ENCODE data around the gene KRTAP5-11.
"Not testable (repeated sequence)": the region's sequence is repeated elsewhere in the genome, so short reads cannot be mapped to it uniquely, and the experiment has no call there.

Gene KRTAP5-11, protein sequence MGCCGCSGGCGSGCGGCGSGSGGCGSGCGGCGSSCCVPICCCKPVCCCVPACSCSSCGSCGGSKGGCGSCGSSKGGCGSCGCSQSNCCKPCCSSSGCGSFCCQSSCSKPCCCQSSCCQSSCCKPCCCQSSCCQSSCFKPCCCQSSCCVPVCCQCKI

DNA sequence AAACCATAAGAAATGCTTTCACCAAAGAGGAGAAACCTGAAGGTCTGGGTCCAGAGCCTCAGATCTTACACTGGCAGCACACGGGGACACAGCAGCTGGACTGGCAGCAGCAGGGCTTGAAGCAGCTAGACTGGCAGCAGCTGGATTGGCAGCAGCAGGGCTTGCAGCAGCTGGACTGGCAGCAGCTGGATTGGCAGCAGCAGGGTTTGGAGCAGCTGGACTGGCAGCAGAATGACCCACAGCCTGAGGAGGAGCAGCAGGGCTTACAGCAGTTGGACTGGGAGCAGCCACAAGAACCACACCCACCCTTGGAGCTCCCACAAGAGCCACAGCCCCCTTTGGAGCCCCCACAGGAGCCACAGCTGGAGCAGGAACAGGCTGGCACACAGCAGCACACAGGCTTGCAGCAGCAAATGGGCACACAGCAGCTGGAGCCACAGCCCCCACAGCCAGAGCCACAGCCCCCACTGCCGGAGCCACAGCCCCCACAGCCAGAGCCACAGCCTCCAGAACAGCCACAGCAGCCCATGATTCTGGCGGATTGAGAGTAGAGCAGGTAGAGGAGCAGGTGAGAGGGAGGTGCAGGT, at the start of gene KRTAP5-11:
Gene KRTAP5-11 (minus strand): TSS at position 567 of the 587 bp plus-strand sequence. CDS start 38 bp downstream, at position 529.
- in situ Hi-C loops (cut with MboI; ENCODE audit: low sequenced_read_pairs) = no loop called here

DNA sequence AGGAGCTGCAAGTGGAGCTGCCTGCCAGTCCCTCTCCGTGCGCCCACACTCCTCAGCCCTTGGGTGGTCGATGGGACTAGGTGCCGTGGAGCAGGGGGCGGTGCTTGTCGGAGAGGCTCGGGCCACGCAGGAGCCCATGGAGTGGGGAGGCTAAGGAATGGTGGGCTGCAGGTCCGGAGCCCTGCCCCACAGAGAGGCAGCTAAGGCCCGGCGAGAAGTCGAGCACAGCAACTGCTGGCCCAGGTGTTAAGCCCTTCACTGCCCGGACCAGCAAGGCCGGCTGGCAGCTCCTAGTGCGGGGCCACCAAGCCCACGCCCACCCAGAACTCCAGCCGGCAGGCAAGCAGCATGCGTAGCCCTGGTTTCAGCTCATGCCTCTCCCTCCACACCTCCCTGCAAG, 48.9 kb upstream of the KRTAP5-11 start:
- in situ Hi-C loops (cut with MboI; ENCODE audit: low sequenced_read_pairs) = not testable (repeated sequence)

DNA sequence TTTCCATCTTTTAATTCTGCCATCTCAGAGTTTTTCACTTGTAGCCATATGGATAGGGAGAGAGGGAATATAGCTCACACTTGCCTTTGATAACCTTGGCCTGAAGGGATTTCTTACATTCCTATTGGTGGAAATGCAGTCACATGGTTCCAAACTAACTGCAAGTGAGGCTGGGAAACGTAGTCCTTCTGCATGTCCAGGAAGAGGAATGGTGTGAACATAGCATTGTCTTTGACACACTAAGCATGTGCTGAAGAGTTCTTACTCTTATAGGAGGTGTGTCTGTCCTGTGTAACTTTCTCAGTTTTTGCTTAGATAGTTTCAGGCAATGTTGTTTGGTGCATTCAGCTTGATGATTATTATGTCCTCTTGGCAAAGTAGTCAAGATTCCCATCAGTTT, 47.4 kb upstream of the KRTAP5-11 start:
- in situ Hi-C loops (cut with MboI; ENCODE audit: low sequenced_read_pairs) = not testable (repeated sequence)

DNA sequence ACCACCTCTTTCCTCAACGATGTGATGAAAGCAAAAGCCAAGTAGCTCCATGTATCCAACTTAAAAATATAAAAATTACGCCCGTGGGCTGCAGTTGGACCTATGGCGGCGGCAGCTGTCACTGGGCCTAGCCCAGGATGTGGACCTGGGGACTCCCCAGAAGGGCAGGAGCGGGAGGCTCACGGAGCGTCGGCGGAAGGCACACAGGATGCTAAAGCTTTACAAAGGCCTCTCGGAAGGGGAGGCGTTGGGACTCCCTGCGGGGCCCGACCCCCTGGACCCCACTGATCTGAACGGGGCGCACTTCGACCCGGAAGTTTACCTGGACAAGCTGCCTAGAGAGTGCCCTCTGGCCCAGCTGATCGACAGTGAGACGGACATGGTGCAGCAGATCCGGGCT, 46.3 kb upstream of the KRTAP5-11 start:
- in situ Hi-C loops (cut with MboI; ENCODE audit: low sequenced_read_pairs) = not testable (repeated sequence)

DNA sequence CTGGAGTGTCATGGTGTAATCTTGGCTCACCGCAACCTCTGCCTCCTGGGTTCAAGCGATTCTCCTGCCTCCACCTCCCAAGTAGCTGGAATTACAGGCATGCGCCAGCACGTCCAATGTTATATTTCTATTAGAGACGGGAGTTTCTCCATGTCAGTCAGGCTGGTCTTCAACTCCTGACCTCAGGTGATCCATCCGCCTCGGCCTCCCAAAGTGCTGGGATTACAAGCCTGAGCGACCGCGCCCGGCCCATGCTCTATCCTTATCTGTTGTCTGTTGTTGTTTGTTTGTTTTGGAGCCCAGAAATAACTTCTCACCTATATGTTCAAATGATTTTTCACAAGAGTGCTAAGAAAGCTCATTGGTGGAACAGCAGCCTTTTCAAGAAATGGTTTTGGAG, 40.6 kb upstream of the KRTAP5-11 start:
- in situ Hi-C loops (cut with MboI; ENCODE audit: low sequenced_read_pairs) = loop anchor here (25.0 kb wide), 1 partner anchor 114 kb away; no protein-coding TSS in a partner anchor

DNA sequence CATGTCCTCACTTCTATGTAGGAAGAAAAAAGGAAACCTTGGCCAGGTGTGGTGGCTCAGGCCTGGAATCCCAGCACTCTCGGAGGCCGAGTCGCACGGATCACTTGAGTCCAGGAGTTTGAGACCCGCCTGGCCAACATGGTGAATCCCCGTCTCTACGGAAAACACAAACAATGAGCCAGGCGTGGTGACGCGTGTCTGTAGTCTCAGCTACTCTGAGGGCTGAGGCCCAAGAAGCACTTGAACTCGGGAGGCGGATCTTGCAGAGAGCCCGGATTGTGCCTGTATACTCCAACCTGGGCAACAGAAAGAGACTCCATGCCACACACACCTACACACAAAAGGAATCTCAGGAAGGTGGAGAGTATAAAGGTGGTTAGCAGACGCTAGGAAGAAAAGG, 39.9 kb upstream of the KRTAP5-11 start:
- in situ Hi-C loops (cut with MboI; ENCODE audit: low sequenced_read_pairs) = loop anchor here (25.0 kb wide), 1 partner anchor 115 kb away; no protein-coding TSS in a partner anchor

DNA sequence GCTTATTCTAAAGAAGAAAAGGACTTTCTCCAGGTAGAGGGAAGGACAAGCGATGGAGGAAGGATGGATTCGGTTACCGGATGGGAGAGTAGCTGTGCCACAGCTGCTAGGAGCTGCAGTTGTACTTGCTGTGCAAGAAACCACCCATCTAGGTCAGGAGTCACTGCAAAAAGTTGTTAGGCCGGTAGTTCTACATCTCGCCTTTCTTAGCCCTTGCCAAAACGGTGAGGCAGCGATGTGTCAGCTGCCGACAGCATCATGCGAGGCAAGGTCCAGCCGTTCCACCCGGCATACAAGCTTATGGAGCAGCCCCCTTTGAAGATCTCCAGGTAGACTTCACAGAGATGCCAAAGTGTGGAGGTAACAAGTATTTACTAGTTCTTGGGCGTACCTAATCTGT, 32.3 kb upstream of the KRTAP5-11 start:
- in situ Hi-C loops (cut with MboI; ENCODE audit: low sequenced_read_pairs) = loop anchor here (25.0 kb wide), 1 partner anchor 122 kb away; no protein-coding TSS in a partner anchor

DNA sequence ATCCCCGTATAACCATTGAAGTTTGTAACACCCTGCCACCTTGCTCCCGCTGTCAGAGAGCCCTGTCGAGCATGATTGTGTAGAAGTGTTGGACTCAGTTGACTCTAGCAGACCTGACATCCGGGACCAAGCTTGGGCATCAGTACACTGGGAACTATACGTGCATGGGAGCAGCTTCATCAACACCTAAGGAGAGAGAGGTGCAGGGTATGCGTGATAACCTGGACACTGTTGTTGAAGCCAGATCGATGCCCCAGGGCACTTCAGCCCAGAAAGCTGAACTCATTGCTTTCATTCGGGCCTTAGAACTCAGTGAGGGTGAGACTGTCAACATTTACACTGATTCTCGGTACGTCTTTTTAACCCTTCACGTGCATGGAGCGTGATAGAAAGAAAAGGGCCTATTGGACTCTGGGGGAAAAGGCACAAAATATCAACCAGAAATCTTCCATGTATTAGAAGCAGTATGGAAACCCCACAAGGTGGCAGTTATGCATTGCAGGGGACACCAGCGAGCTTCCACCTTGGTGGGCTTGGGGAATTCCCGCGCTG, 31.8 kb upstream of the KRTAP5-11 start:
- in situ Hi-C loops (cut with MboI; ENCODE audit: low sequenced_read_pairs) = loop anchor here (25.0 kb wide), 1 partner anchor 123 kb away; no protein-coding TSS in a partner anchor

DNA sequence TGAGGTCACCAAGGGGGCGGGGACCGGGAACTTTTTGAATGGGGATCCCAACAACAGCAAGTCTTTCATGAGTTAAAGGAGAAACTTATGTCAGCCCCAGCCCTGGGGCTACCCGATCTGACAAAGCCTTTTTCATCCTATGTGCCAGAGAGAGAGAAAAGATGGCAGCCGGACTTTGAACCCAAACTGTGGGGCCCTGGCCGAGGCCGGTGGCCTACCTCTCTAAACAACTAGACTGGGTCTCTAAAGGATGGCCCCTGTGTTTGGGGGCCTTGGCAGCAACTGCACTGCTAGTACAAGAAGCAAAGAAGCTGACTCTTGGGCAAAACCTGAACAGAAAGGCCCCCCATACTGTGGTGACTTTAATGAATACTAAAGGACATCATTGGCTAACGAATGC, 31.3 kb upstream of the KRTAP5-11 start:
- in situ Hi-C loops (cut with MboI; ENCODE audit: low sequenced_read_pairs) = loop anchor here (25.0 kb wide), 1 partner anchor 123 kb away; no protein-coding TSS in a partner anchor

DNA sequence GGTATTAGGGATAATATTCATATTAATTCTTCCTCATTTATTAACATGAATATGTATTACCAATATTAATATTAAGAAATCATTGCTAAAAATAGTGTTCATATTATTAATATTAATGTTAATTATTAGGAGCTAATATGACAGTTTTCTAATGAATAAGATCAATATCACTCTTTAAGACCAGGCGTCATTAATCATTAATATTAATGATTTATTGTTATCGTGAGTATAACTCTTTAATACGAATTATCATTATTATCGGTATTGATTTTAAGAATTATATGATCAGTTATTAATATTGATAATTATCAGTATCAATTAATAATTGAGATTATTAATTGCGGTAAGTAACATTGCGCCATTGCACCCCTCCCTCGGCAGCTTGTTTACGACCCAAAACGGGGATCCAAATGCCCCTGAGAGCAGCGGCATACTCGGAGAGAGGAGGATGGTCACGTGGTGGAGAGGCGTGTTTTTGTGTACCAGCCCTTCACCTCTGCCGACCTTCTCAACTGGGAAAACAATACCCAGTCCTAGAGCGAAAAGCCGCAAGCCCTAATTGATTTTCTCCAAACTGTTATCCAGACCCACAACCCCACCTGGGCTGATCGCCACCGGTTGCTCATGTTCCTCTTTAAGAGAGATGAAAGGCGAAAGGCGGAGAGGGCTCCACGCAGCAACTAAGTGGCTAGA, 28.7 kb upstream of the KRTAP5-11 start:
- in situ Hi-C loops (cut with MboI; ENCODE audit: low sequenced_read_pairs) = loop anchor here (25.0 kb wide), 1 partner anchor 126 kb away; no protein-coding TSS in a partner anchor

DNA sequence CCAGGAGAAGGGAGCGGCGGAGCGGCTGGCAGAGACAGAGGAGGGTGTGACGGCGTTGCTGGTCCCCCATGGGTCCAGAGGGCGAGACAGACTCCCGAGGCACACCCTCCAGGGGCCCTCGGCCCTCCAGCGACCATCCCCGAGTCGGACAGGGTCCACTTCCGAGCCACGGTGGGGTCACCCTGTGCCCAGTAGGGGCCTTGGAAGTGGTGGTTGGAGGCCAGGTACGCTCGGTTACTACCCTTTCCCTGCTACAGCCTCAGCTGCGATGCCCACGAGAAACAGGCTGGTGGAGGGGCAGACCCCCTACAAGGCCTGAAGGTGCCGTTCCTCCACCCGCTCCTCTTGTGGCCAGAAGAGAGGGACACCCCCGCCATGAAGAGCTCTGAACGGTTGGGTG, 25.6 kb upstream of the KRTAP5-11 start:
- in situ Hi-C loops (cut with MboI; ENCODE audit: low sequenced_read_pairs) = loop anchor here (25.0 kb wide), 1 partner anchor 129 kb away; no protein-coding TSS in a partner anchor

DNA sequence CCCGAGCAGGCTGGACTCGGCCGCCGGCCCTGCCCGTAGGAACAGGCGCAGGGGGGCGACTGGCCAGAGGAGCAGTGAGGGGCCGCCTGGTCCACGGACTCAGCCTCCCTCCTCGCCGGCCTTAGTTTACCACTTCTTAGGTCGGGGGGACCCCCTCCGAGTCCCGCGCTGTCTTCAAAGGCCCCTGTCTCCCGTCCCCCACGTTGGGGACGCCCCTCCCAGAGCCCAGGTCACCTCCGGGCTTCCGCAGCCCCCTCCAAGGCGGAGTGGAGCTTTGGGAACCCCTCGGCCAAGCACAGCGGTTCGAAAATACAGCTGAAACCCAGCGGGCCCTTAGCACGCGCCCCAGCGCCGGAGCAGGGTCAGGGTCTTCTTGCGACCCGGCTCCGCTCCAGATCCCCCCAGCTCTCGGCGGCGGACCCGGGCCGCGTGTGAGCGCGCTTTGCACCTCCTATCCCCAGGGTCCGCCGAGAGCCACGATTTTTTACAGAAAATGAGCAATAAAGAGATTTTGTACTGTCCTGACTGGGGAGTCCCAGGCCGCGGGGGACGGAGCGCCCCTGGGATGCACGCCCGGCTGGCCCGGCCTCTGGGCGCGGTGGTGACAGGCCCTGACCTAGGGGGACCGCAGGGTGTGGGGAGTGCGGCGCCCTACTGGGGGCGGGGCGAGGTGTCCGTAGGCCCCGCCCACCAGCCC, 25.0 kb upstream of the KRTAP5-11 start:
- in situ Hi-C loops (cut with MboI; ENCODE audit: low sequenced_read_pairs) = loop anchor here (25.0 kb wide), 1 partner anchor 130 kb away; no protein-coding TSS in a partner anchor

DNA sequence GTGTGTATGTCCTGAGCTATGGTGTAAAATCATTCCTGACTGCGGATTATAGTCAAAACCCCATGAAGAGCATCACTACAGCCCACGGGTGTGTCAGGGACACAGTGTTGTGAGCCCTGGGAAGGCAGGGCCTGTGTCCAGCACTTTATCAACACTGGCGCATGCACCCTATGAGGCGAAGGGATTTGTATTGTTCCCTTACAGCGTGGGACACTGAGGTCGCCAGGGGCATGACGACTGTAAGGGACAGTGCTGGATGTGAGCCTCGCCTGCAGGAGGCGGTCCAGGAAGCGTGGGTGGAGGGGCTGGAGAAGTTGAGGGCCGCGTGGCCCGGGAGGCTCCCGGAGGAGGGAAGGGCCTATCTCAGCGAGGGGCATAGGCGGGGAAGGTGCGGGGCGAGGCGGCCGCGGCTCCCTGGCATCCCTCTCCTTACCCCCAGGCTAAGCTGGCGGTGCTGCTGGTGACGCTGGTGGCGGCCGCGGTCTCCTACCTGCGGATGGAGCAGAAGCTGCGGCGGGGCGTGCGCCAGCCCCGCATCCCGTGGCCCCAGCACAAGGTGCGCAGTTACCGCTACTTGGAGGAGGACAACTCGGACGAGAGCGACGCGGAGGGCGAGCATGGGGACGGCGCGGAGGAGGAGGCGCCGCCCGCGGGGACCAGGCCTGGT, 24.3 kb upstream of the KRTAP5-11 start:
- in situ Hi-C loops (cut with MboI; ENCODE audit: low sequenced_read_pairs) = loop anchor here (25.0 kb wide), 1 partner anchor 130 kb away; no protein-coding TSS in a partner anchor

DNA sequence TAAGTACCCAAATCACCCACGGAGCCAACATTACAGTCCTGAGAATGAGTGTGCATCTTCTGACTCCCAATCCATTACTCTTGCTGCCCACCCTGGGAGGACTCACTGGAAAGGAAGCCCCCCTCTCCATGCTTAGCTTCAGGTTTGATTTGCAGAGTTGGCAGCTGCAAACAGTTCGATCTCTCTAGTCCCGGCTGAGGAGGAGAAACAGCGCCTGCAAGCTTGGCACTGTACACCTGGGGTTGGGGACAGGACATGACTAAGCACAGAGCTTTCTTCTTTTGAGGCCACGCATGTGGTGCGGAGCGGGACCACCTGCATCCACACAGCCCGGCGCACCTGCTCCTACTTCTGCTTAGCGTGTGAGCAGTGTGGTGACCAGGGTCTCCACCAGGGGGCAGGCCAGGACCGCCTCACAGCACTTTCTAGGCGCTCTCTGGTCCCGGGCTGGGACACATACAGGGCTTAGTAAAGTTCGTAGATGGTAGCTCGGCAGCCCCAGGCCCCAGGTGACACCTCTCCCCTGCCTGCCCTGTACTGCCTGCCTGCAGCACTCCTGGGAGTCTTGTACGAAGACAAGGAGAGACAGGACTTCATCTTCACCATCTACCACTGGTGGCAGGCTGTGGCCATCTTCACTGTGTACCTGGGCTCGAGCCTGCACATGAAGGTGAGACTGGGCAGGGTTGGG, 22.3 kb upstream of the KRTAP5-11 start:
- in situ Hi-C loops (cut with MboI; ENCODE audit: low sequenced_read_pairs) = loop anchor here (25.0 kb wide), 1 partner anchor 132 kb away; no protein-coding TSS in a partner anchor

DNA sequence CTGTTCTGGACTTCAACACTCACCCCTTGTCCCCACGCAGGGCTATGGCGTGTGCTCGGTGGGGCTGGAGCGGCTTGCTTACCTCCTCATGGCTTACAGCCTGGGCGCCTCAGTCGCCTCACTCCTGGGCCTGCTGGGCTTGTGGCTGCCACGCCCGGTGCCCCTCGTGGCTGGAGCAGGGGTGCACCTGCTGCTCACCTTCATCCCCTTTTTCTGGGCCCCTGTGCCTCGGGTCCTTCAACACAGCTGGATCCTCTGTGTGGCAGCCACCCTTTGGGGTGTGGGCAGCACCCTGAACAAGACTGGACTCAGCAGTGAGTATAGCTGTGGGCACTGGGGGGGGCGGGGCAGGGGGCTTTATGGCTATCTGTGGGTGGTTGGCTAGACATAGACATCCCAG, 20.5 kb upstream of the KRTAP5-11 start:
- in situ Hi-C loops (cut with MboI; ENCODE audit: low sequenced_read_pairs) = loop anchor here (25.0 kb wide), 1 partner anchor 134 kb away; no protein-coding TSS in a partner anchor

DNA sequence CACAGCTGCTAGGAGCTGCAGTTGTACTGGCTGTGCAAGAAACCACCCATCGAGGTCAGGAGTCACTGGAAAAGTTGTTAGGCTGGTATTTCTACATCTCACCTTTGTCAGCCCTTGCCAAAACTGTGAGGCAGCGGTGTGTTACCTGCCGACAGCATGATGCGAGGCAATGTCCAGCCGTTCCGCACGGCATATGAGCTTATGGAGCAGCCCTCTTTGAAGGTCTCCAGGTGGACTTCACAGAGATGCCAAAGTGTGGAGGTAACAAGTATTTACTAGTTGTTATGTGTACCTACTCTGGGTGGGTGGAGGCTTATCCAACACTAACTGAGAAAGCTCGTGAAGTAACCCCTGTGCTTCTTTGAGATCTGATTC, 6.9 kb upstream of the KRTAP5-11 start:
- in situ Hi-C loops (cut with MboI; ENCODE audit: low sequenced_read_pairs) = not testable (repeated sequence)

DNA sequence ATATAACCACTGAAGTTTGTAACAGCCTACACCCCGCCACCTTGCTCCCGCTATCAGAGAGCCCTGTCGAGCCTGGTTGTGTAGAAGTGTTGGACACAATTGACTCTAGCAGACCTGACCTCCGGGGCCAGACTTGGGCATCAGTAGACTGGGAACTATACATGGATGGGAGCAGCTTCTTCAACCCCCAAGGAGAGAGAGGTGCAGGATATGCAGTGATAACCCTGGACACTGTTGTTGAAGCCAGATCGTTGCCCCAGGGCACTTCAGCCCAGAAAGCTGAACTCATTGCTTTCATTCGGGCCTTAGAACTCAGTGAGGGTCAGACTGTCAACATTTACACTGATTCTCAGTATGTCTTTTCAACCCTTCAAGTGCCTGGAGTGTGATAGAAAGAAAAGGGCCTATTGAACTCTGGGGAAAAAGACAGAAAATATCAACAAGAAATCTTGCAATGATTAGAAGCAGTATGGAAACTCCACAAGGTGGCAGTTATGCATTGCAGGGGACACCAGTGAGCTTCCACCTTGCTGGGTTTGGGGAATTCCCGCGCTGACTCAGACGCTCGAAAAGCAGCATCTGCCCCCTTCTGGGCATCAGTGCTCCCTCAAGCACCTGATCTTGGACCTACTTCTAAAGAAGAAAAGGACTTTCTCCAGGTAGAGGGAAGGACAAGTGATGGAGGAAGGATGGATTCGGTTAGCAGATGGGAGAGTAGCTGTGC, 6.3 kb upstream of the KRTAP5-11 start:
- in situ Hi-C loops (cut with MboI; ENCODE audit: low sequenced_read_pairs) = not testable (repeated sequence)

DNA sequence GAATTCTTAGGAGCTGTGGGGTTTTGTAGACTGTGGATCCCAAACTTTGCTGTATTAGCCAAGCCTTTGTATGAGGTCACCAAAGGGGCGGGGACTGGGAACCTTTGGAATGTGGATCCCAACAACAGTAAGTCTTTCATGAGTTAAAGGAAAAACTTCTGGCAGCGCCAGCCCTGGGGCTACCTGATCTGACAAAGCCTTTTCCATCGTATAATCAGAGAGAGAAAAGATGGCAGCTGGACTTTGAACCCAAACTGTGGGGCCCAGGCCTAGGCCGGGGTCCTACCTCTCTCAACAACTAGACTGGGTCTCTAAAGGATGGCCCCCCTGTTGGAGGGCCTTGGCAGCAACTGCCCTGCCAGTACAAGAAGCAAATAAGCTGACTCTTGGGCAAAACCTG, 5.6 kb upstream of the KRTAP5-11 start:
- in situ Hi-C loops (cut with MboI; ENCODE audit: low sequenced_read_pairs) = not testable (repeated sequence)

DNA sequence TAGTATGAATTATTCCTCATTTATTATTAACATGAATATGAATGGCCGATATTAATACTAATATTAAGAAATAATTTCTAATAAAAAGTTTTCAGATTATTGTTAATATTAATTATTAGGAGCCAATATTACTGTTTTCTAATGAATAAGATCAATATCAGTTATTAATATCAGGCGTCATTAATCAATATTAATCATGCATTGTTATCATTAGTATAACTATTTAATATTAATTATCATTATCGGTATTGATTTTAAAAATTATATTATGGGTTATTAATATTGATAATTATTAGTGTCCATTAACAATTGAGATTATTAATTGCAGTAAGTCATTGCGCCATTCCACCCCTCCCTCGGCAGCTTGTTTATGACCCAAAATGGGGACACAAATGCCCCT, 3.0 kb upstream of the KRTAP5-11 start:
- in situ Hi-C loops (cut with MboI; ENCODE audit: low sequenced_read_pairs) = not testable (repeated sequence)

Measured in HL-60/S4 treated with retinoic acid at 250 ng/mL for 4 days and 3 days (cell line).